GM20000 (cell line): ENCODE measurements around the gene PAX2.

Source experiments
- DNase-seq: peaks from one replicate; pipeline ENCODE4 v3.0.0; 2012; ENCODE audit warnings: low spot score
- CTCF ChIP-seq: IDR thresholded peaks from 2 replicates; pipeline ENCODE4 v1.5.1; 2012; ENCODE audit warnings: mild to moderate bottlenecking, control low read depth; ENCODE audit errors: extremely low read depth, missing control alignments

PAX2 gene

GRCh38 chr10:100731407-100732240 is 13.8 kb upstream of the PAX2 start:
- peak; percentile 39 for DNase-seq
- TF ChIP-seq CTCF, result no peak

GRCh38 chr10:100732241-100732596 is 13.2 kb upstream of the PAX2 start:
- no peak for TF ChIP-seq CTCF
- no peak for DNase-seq

- TF ChIP-seq CTCF, result no peak
These were observed 12.1 kb upstream of the PAX2 start for GRCh38 chr10:100733329-100733728.

GRCh38 chr10:100734295-100735086 is 10.9 kb upstream of the PAX2 start:
- DNase-seq, result no peak
- no peak for TF ChIP-seq CTCF

More at GRCh38 chr10:100733329-100733728, 12.1 kb upstream of the PAX2 start:
- DNase-seq, result no peak

GRCh38 chr10:100735087-100735336 is 10.4 kb upstream of the PAX2 start:
- TF ChIP-seq CTCF, result no peak
- peak; percentile 20 for DNase-seq

- TF ChIP-seq CTCF, result no peak
- peak; percentile 39 for DNase-seq
These were observed 9.8 kb upstream of the PAX2 start for GRCh38 chr10:100735337-100736143.
